Activated CD4-positive, alpha-beta T cell treated with anti-CD3 and anti-CD28 coated beads, Interleukin-2, amount 50 U/mL, for 24 hours (primary cell): ENCODE results near the gene GNAI2.
"Not testable (repeated sequence)": the region's sequence is repeated elsewhere in the genome, so short reads cannot be mapped to it uniquely, and the experiment has no call there.

Experiments
- DNase-seq, 2 donors: peaks; one replicate each; pipeline ENCODE4 v3.0.0-alpha.2; 2020; ENCODE audit warnings: low read depth in 1 of 2, low spot score in 1 of 2

Gene GNAI2

GRCh38 chr3:50204804-50205412 lies 31.1 kb upstream of the GNAI2 start, which contains the start of gene SLC38A3:
SLC38A3 (plus strand) TSS chr3:50205271; CDS start chr3:50214200, 8,929 bp downstream.
- no peak for DNase-seq

- DNase-seq, result no peak
Observed at GRCh38 chr3:50205413-50206276, 30.4 kb upstream of the GNAI2 start.

- no peak for DNase-seq
Observed at GRCh38 chr3:50207359-50208042, 28.5 kb upstream of the GNAI2 start.

- DNase-seq, result no peak
Observed at GRCh38 chr3:50208677-50209344, 27.2 kb upstream of the GNAI2 start.

GRCh38 chr3:50210176-50210509 lies 25.9 kb upstream of the GNAI2 start:
- no peak for DNase-seq

- DNase-seq, result no peak
Observed at GRCh38 chr3:50210510-50211367, 25.3 kb upstream of the GNAI2 start.

GRCh38 chr3:50211368-50211717 lies 24.7 kb upstream of the GNAI2 start:
- not testable (repeated sequence) for DNase-seq

GRCh38 chr3:50211930-50212329 lies 24.1 kb upstream of the GNAI2 start:
- DNase-seq, result no peak

GRCh38 chr3:50212502-50212901 lies 23.5 kb upstream of the GNAI2 start:
- DNase-seq, result no peak

- DNase-seq, result no peak
Observed at GRCh38 chr3:50212971-50213370, 23.0 kb upstream of the GNAI2 start.

- no peak for DNase-seq
Observed at GRCh38 chr3:50213373-50213772, 22.6 kb upstream of the GNAI2 start.

- DNase-seq, result no peak
Observed at GRCh38 chr3:50214824-50215223, 21.2 kb upstream of the GNAI2 start.

- DNase-seq, result no peak
Observed at GRCh38 chr3:50215529-50215928, 20.5 kb upstream of the GNAI2 start.

GRCh38 chr3:50217681-50218080 lies 18.3 kb upstream of the GNAI2 start:
- DNase-seq, result no peak

GRCh38 chr3:50218448-50218847 lies 17.6 kb upstream of the GNAI2 start:
- no peak for DNase-seq

GRCh38 chr3:50219285-50219684 lies 16.7 kb upstream of the GNAI2 start:
- no peak for DNase-seq

GRCh38 chr3:50220109-50220508 lies 15.9 kb upstream of the GNAI2 start:
- DNase-seq, result no peak

GRCh38 chr3:50221051-50221410 lies 15.0 kb upstream of the GNAI2 start:
- DNase-seq, result no peak

GRCh38 chr3:50221411-50222168 lies 14.4 kb upstream of the GNAI2 start:
- DNase-seq, result no peak

GRCh38 chr3:50222169-50222528 lies 13.9 kb upstream of the GNAI2 start:
- DNase-seq, result no peak
